Measurements from ENCODE around the gene PHC3.

The PHC3 gene

GRCh38 chr3:170180079-170180907 lies 1.2 kb downstream of the PHC3 start:
- DNase-seq: no peak

GRCh38 chr3:170179432-170179831 lies 2.1 kb downstream of the PHC3 start:
- no peak for DNase-seq

- DNase-seq: peak; percentile 20 to 30
Observed at GRCh38 chr3:170178651-170179050, 2.9 kb downstream of the PHC3 start.

GRCh38 chr3:170171563-170171962 lies 10.0 kb downstream of the PHC3 start:
- no peak for DNase-seq

DNA sequence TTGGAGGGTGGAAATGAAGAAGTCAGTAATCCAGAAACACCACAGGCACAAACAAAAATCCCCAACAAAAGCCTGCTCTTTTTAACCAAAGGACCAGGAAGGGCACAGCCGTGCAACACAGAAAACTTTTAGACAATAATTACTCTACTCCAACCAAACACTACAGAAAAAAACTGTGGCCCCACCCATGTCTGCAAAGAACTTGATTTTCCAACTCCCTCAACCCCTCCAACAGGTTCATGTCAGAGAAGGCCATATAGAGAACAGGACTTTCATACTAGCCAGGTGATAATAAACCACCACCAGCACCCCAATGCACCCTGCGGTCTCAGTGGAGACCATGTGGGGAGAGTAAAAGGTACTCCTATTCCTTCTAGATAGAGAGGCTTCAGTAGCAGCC lies 16.8 kb downstream of the PHC3 start:
- DNase-seq: no peak

DNA sequence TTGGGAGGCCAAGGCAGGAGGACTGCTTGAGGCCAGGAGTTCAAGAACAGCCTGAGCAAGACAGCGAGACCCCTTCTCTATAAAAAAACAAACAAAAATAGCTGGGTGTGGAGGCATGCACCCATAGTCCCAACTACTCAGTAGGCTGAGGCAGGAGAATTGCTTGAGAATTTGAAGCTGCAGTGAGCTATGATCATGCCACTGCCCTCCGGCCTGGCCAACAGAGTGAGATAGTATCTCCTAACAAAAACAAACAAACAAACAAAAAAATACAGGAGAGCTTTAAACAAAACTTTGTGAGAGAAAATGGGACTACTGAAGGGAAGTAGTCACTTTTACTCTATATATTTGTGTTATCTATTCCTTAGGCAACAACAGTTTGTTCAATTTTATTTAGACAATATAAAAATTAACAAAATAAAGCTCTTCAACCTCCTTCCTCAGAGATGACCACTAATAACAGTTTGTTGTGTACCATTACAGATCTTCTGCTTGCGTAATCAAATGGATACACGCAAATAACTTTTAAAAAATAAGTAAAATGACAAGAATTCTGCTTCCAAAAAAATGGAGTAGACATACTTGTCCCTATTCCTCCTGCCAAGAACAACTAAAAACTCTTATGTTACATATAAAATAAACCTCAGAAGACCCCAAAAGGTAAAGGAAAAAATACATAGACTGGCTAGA lies 17.4 kb downstream of the PHC3 start:
- no peak for DNase-seq

GRCh38 chr3:170162630-170163029 lies 18.9 kb downstream of the PHC3 start:
- DNase-seq: no peak

GRCh38 chr3:170162052-170162451 lies 19.5 kb downstream of the PHC3 start:
- DNase-seq: no peak

DNA sequence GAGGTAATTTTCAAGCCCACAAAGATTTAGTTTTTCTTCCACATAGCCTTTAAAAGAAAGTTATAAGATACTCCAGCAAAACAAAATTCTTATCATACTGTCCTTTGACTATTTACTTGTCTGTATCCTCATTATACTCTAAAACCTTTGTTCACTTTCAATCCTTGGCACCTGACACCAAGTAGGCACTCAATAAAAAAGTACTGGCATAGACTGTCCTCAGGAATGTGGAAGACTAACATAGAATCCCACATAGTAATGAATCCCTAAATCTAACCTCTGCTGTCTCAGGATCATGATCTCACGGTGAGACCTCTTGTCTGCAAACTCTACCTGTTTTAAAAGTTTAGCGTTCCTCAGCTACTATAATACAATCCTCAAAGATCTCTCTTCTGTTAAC lies 21.6 kb downstream of the PHC3 start:
- DNase-seq: no peak

DNA sequence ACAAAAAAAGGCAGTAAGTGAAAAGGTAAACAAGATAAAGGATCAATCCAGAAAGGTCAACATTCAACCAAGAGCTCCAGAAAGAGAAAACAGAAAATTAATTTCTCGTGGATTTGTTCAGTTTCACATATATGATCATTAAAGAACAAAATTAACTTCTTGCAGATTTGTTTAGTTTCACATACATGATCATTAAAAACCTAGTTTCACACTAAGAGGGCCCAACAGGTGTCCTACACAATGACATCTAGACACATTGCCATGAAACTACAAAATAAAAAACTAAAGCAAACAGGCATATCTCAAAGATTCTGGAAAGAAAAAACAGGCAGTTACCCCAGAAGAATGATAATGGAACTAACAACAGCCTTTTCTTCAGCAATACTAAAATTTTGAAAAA lies 22.1 kb downstream of the PHC3 start:
- DNase-seq: no peak

DNA sequence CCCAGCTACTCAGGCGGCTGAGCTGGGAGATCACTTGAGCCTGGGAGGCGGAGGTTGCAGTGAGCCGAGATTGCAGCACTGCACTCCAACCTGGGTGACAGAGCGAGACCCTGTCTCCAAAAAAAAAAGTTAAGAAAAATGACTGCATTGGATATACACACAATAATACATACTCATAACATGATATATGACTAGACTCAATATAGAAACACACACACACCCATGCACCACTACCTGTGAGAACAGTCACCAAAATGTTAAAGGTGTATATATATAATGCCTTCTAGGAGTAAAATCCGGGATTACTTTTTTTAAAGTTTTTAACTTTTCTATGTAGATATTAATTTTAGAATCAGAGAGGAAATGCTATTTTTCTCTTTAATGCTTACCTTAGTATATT lies 25.9 kb downstream of the PHC3 start:
- no peak for DNase-seq

GRCh38 chr3:170154569-170155143 lies 26.9 kb downstream of the PHC3 start:
- no peak for DNase-seq

DNA sequence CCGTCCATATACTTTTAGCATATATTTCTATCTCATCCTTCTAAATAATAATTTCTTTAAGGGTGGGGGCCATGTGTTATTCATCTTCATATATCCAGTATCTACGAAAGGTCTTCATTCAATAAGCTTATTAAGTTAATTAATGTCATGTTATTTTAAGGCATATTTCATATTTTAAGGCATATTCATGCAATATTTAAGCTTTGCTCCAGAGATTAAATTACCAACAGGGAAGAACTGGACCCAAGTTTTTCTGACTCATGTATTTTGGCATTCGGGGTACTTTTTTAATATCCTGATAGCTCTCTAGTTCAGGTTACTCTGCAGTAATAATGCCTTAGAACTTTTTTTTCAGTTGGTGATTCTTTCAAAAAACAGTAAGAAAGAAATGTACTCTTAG lies 27.4 kb downstream of the PHC3 start:
- no peak for DNase-seq

GRCh38 chr3:170151536-170151935 lies 30.0 kb downstream of the PHC3 start:
- no peak for DNase-seq

DNA sequence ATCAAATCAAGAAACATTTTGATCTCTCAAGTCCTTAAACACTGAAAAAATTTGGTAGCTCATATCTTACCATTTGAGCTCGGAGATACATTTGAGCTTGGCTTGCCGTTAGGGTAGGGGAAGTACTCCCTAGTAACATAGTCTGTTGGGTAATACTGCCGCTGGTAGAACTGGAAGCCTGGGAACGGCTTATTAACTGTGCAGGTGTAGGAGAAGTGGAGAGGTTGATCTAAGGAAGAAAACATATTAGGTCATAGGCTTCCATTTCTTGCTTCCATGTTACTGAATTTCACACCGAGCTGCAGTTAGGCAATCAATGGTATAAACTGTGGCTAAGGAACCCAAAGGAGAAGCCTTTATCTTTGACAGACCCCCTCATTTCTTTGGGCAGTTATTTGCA lies 32.5 kb downstream of the PHC3 start:
- no peak for DNase-seq

- DNase-seq: no peak
Observed at GRCh38 chr3:170145278-170145677, 36.3 kb downstream of the PHC3 start.

DNA sequence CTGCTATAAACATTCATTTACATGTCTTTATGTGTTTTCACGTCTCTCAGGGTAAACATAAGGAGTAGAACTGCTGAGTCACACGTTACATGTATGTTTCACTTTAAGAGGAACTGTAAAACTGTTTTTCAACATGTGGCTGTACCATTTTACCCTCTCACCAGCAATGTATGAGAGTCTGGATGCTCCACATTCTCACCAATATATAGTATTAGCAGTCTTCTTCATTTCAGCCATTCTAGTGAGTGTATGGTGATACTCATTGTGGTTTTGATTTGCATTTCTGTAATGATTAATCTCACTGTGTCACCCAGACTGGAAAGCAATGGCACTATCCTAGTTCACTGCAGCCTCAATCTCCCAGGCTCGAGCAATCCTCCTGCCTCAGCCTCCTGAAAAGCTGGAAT lies 37.1 kb downstream of the PHC3 start:
- DNase-seq: no peak

- DNase-seq: no peak
Observed at GRCh38 chr3:170142373-170142772, 39.2 kb downstream of the PHC3 start.

- no peak for DNase-seq
Observed at GRCh38 chr3:170137986-170138385, 43.5 kb downstream of the PHC3 start.

GRCh38 chr3:170132335-170132734 lies 49.2 kb downstream of the PHC3 start:
- DNase-seq: no peak

DNA sequence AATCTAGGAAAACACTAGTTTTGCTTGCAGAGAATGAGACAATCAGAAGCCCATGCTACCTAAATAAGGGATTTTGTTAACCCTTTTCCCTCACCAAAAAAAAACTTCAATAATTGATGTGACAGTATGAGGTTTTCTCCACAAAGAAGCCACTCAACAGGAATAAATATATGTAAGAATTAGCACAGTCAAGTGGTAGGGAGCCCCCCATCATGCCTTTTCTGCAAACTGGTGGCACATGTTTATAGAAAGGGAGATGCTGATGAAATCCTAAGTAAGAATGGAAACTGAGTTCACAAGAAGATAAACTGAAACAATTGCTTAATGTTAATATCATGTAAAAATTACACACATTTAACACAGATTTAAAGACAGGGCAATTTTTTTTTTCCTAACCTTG lies 51.0 kb downstream of the PHC3 start:
- no peak for DNase-seq

GRCh38 chr3:170128977-170129431 lies 52.5 kb downstream of the PHC3 start:
- DNase-seq: no peak

GRCh38 chr3:170128259-170128976 lies 53.1 kb downstream of the PHC3 start:
- no peak for DNase-seq
